ENCODE measurements around the gene SLC38A11. TPM values are rescaled to one million over a fixed set of nuclear protein-coding genes. Genes with fewer than 3 reads are reported as not detected.

SLC38A11 gene
- total RNA-seq, 1 experiment from 2014 or later: not detected

- Histone ChIP-seq H3K27ac (ENCODE audit: low read depth, low read length, poor library complexity, severe bottlenecking) (no peak overlapping the region), H3K9me3 (ENCODE audit: low read depth, low read length, poor library complexity, severe bottlenecking) (no peaks in the 10 kb centered on the region), H3K4me3 (ENCODE audit: low read depth, low read length, poor library complexity, severe bottlenecking) (no peak overlapping the region), H3K27me3 (replicated peaks; ENCODE audit: insufficient read depth, low read depth, low read length, poor library complexity) (no peaks in the 10 kb centered on the region), H3K4me1 (ENCODE audit: insufficient read depth, low read length, poor library complexity, severe bottlenecking) (no peaks in the 10 kb centered on the region), H3K36me3 (ENCODE audit: insufficient read depth, low read length, poor library complexity, severe bottlenecking) (no peaks in the 10 kb centered on the region)
- CTCF ChIA-PET: no interaction called here
- TF ChIP-seq CTCF (conservative IDR thresholded peaks at IDR 0.05; ENCODE audit: low read depth, low read length) (no peak), EZH2 (IDR thresholded peaks at IDR 0.05; ENCODE audit: borderline replicate concordance, low read depth, low read length, poor library complexity, severe bottlenecking) (no peak)
- DNase-seq (ENCODE audit: low spot score): no peak
- intact Hi-C loops (cut with micrococcal nuclease; ENCODE audit: unreplicated experiment): no loop called here
- POLR2A ChIA-PET (ENCODE audit: low non-redundant PET): no interaction called here
- BruUV-seq (replicated peaks): no TSS peak
These were observed 43.5 kb downstream of the SLC38A11 start for GRCh38 chr2:164911832-164912231.

- H3K27me3 ChIP-seq (replicated peaks; ENCODE audit: insufficient read depth, low read depth, low read length, poor library complexity): no peaks in the 10 kb centered on the region
- no peak overlapping the region for H3K4me3 ChIP-seq (ENCODE audit: low read depth, low read length, poor library complexity, severe bottlenecking)
- ChIA-PET CTCF (no interaction called here), POLR2A (ENCODE audit: low non-redundant PET) (no interaction called here)
- TF ChIP-seq CTCF (conservative IDR thresholded peaks at IDR 0.05; ENCODE audit: low read depth, low read length) (no peak), EZH2 (IDR thresholded peaks at IDR 0.05; ENCODE audit: borderline replicate concordance, low read depth, low read length, poor library complexity, severe bottlenecking) (no peak)
- intact Hi-C loops (cut with micrococcal nuclease; ENCODE audit: unreplicated experiment): no loop called here
- no peak overlapping the region for H3K27ac ChIP-seq (ENCODE audit: low read depth, low read length, poor library complexity, severe bottlenecking)
- no peaks in the 10 kb centered on the region for H3K4me1 ChIP-seq (ENCODE audit: insufficient read depth, low read length, poor library complexity, severe bottlenecking)
- no peak for DNase-seq (ENCODE audit: low spot score)
- H3K9me3 ChIP-seq (ENCODE audit: low read depth, low read length, poor library complexity, severe bottlenecking): no peaks in the 10 kb centered on the region
- no TSS peak for BruUV-seq (replicated peaks)
- no peaks in the 10 kb centered on the region for H3K36me3 ChIP-seq (ENCODE audit: insufficient read depth, low read length, poor library complexity, severe bottlenecking)
These were observed 45.0 kb downstream of the SLC38A11 start for GRCh38 chr2:164910101-164910899.

- no TSS peak for BruUV-seq (replicated peaks)
- TF ChIP-seq EZH2 (IDR thresholded peaks at IDR 0.05; ENCODE audit: borderline replicate concordance, low read depth, low read length, poor library complexity, severe bottlenecking) (no peak), CTCF (conservative IDR thresholded peaks at IDR 0.05; ENCODE audit: low read depth, low read length) (no peak)
- no peaks in the 10 kb centered on the region for H3K36me3 ChIP-seq (ENCODE audit: insufficient read depth, low read length, poor library complexity, severe bottlenecking)
- intact Hi-C loops (cut with micrococcal nuclease; ENCODE audit: unreplicated experiment): no loop called here
- H3K4me3 ChIP-seq (ENCODE audit: low read depth, low read length, poor library complexity, severe bottlenecking): no peak overlapping the region
- H3K27me3 ChIP-seq (replicated peaks; ENCODE audit: insufficient read depth, low read depth, low read length, poor library complexity): no peaks in the 10 kb centered on the region
- no peaks in the 10 kb centered on the region for H3K9me3 ChIP-seq (ENCODE audit: low read depth, low read length, poor library complexity, severe bottlenecking)
- DNase-seq (ENCODE audit: low spot score): no peak
- POLR2A ChIA-PET (ENCODE audit: low non-redundant PET): no interaction called here
- no peak overlapping the region for H3K27ac ChIP-seq (ENCODE audit: low read depth, low read length, poor library complexity, severe bottlenecking)
- peaks cover 23% of the 10 kb centered on the region for H3K4me1 ChIP-seq (ENCODE audit: insufficient read depth, low read length, poor library complexity, severe bottlenecking)
- CTCF ChIA-PET: no interaction called here
These were observed 48.4 kb downstream of the SLC38A11 start for GRCh38 chr2:164906947-164907346.

Measured in A673 (cell line).